Fibroblast of lung (primary cell): ENCODE data around the gene CCDC50.

Experiments used
- EZH2 ChIP-seq: IDR thresholded peaks from 2 replicates; pipeline ENCODE4 v1.5.1; 2012; ENCODE audit warnings: low read length, control low read depth, mild to moderate bottlenecking; ENCODE audit errors: missing control alignments
- TF ChIP-seq, protein P1 (sequence below), 2 donors: IDR thresholded peaks in 1 of 2; conservative IDR thresholded peaks in 1 of 2; 1 replicate in 1 of 2; 2 replicates in 1 of 2; pipeline ENCODE4 v1.5.1; 2011 to 2012; ENCODE audit warnings: low read length in 2 of 2, control low read depth in 1 of 2, inconsistent platforms in 1 of 2, low read depth in 1 of 2, mild to moderate bottlenecking in 1 of 2

- TF ChIP-seq, protein P1, sequence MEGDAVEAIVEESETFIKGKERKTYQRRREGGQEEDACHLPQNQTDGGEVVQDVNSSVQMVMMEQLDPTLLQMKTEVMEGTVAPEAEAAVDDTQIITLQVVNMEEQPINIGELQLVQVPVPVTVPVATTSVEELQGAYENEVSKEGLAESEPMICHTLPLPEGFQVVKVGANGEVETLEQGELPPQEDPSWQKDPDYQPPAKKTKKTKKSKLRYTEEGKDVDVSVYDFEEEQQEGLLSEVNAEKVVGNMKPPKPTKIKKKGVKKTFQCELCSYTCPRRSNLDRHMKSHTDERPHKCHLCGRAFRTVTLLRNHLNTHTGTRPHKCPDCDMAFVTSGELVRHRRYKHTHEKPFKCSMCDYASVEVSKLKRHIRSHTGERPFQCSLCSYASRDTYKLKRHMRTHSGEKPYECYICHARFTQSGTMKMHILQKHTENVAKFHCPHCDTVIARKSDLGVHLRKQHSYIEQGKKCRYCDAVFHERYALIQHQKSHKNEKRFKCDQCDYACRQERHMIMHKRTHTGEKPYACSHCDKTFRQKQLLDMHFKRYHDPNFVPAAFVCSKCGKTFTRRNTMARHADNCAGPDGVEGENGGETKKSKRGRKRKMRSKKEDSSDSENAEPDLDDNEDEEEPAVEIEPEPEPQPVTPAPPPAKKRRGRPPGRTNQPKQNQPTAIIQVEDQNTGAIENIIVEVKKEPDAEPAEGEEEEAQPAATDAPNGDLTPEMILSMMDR (conservative IDR thresholded peaks at IDR 0.05 in 1 of 2, IDR thresholded peaks at IDR 0.05 in 1 of 2; ENCODE audit: low read depth in 1 of 2, low read length in 2 of 2), result no peak
- no peak for TF ChIP-seq EZH2
These were observed 62.9 kb downstream of the CCDC50 start for GRCh38 chr3:191391861-191392808.
